ENCODE measurements around the gene DOK5.

DOK5 gene

DNA sequence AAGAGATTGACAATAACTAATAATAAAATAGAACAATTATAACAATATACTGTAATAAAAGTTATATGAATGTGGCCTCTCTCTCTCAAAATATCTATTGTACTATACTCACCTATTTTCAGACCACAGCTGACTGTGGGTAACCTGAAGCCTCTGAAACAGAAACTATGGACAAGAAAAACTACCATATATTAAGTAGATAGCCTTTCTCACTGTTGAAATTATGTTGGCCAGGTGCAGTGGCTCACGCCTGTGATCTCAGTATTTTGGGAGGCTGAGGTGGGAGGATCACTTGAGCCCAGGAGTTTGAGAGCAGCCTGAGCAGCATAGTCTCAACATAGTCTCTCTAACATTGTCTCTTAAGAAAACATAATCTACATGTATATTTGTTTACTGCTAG, 89.9 kb downstream of the DOK5 start:
- no peak for DNase-seq

GRCh38 chr20:54566031-54566688, 90.8 kb downstream of the DOK5 start:
- DNase-seq = no peak

- no peak for DNase-seq
These were observed 95.2 kb downstream of the DOK5 start for GRCh38 chr20:54570561-54570960.

GRCh38 chr20:54572665-54573435, 97.5 kb downstream of the DOK5 start:
- DNase-seq = no peak

DNA sequence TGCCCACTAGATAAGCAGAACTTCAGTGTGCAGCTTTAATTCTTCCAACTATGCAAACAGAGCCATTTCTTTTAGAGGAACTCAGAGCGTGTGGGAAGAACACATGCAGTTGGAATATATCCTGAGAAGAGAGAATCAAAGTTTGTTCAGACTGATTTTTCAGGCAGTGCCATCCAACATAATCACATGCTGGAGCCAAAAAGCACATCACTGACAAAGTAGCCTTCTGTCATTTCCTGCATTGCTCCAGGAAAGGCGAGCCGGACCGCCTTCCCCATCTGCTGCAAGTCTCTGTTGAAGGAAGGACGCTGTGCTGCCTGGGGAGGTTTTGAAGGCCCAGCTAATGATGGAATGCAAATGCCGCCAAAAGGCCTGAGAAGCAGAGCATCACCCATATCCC, 98.4 kb downstream of the DOK5 start:
- no peak for DNase-seq

DNA sequence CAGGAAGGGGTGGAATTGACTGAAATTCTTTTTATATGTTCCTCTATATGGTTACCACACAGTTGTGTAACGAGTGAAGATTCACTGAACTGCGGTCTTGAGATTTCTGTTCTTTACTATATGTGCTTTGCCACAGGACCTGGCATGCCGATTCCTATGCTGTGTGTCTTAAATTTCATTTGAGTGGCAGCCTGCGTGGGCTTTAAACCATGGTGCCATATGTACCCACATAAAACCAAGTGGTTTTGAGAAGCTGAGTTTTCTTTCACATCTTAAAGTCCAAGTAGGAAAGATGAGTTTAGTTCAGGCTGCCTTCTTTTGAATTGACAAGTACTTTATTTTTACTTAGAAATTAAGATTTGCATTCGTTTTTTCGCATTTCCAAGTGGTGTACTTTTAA, 101.1 kb downstream of the DOK5 start:
- no peak for DNase-seq

GRCh38 chr20:54577637-54578036, 102.2 kb downstream of the DOK5 start:
- DNase-seq = no peak

DNA sequence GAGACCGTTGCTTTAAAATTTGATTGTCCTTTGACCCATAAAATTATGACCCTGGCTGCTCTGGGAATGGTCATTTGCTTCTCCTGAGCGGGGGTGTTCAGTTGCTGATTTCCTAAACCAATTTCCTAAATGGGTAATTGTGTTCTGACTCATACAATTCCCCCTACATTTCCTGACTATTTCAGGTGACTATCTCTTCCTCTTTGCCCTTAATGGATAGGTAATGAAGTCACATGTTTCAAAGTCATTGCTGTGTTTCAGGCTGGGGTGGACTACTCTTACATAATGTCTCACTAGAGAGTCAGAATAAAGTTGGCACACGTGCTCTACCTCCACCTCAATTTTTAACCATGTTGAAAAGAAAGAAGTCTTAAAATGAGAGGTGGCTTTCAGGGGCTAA, 109.8 kb downstream of the DOK5 start:
- DNase-seq = no peak

DNA sequence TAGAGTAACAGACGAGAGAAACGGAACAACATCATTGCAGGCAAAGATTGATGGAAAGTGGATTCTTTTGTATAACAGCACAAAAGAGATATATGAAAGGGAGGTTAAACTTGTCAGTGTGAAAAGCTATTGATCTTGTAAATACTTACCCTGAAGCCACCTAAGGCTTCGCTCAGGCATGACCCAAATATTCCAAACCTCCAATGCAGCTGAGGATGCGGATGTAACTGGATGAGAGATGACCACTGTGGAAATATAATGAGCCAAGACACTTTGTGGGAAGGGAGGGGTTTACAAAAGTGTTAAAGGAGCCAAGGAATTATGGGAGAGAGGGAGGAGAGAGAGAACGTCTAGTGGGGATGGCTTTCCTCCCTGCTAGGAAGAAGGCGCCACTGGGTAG, 112.0 kb downstream of the DOK5 start:
- no peak for DNase-seq

DNA sequence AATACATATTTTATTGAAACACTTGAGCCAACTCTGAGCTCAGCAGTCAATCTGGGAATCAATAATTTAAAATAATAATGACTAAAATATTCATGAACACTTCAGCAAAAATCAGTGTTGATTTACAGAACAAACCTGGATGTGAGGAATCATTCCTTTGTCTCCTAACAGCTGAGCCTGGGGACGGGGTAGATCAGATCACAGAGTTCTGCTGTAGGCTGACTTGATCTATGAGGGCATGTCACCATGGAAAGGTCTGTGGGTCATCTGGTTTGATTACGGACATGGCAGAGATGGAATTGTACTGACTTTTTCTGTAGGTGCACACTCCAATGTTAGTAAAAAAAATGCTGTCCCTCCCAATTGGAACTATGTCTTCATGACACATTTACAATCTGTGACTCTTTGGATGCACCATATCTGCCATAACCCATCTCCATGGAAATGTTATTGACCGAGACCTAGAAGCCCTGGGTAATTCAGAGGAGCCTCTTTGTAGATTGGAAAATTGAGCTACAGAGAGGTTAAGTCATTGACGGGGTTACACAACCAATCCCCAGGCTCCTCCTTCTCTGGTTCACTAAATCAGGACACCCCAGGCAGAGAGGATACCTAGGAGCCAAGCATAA, 114.1 kb downstream of the DOK5 start:
- DNase-seq = no peak

DNA sequence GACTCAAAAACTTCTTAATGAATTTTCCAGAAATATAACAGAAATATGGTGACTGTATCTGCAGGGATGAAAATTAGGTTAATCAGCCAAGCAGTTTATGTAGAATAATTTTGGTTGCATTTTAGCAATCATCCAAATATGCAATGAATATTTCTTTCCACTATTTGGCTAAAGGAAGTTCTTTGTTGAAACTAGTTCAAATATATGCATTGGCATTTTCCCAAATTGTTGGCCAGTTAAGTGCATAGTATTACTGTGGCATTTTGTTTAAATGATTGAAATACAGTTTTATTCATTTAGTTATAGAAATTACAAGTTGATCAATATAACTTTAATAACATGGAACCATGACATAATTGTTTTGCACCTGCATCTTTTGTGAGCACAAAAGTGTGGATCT, 115.5 kb downstream of the DOK5 start:
- DNase-seq = no peak

GRCh38 chr20:54596651-54597050, 121.3 kb downstream of the DOK5 start:
- DNase-seq = no peak

DNA sequence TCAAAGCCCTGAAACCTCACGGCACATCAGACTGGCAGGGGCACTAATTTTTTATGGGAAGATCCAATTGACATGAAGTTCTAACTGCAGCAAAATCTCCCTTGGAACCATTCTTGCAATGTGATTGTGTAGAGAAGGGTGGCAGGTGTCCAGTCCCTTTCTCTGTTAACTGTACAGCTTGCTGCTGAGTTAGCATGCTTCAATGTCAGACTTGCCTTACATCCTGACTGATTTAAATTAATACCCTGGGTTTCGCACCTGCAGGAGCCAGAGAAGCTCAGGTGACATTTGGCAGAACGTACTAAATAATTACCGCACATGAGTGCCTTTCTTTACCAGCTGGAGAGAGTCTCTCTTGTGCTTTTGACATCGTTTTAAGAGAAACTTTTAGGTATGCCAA, 123.0 kb downstream of the DOK5 start:
- peak; percentile 85 for DNase-seq

GRCh38 chr20:54600634-54601033, 125.2 kb downstream of the DOK5 start:
- no peak for DNase-seq

DNA sequence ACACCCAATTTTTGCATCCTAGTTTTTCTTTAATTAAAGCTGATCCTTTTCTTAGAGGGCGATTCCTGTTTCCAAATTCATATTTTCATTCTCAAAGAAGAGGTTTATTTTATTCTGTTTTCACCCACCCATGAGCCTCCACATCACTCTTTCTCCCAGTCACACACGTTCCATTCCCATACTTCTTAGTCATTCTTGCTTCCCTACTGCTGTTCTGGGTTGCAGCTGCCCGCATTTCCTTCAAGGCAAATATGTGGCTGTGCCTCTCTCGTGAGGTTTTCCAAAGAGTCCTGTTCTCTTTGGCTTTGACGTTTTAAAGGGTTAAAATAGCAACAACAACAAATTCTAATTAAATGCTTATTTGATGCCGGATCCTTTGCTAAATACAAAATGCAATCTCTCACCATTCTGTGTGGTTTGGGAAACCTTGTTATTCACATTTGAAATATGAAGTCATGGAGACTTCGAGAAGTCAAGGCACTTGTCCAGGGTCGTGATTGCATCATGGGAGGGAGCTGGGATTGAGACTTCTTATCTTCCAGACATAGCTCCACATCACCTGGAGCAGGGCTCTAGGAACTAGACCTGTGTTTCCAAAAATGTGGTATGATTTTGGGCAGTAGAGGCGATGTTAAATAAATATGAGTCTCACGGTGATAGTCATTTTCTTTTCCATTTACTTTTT, 126.6 kb downstream of the DOK5 start:
- no peak for DNase-seq

GRCh38 chr20:54605319-54605718, 129.9 kb downstream of the DOK5 start:
- DNase-seq = no peak

DNA sequence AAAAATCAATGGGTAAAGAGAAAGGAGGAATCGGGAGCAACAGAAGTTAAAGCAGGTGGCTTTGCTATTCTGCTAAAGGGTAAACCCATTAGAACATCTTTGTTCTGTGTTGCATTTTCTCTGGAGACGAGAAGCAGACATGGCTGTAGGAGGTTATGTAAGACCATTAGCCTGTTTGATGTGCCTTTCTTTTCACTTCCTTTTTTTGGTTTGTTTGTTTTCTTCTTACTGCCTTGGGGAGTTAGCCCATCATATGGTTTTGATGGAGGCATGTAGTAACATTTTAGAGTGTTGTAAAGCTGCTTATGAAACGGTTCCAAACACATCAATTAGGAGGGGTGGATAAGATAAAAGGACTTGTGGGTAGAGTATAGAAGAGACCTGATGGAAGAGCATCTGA, 131.0 kb downstream of the DOK5 start:
- DNase-seq = no peak

- DNase-seq = no peak
These were observed 132.8 kb downstream of the DOK5 start for GRCh38 chr20:54608039-54608745.

GRCh38 chr20:54608943-54609342, 133.6 kb downstream of the DOK5 start:
- no peak for DNase-seq

DNA sequence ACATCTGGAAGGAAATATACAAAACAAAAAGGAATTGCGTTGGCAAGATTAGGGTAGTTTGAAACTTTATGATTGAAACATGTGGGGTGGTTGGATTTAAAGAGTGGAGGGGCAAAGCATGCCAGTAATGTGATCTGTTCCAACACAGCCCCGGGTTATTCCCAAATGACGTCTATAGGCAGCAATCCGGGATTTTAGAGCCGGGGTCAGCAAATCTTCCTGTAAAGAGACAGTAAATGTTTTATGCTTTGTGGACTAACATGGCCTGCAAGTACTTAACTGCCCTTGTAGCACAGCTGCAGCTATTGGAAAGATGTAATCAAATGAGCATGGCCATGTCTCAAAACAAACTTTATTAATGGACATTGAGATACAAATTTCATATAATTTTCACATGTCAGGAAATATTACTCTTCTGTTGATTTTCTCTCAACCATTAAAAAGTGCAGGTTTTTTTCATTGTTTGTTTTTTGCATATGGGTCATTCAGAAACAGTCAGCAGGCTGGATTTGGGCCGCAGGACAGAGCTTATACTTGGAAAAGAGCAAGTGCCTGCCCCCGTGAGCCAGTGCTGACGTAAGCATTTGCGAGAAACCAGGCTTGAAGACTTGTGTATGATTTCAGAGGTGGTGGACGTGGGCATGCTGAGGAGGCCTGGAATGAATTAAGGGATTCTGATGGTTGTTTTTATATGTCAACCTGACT, 136.5 kb downstream of the DOK5 start:
- DNase-seq = no peak

DNA sequence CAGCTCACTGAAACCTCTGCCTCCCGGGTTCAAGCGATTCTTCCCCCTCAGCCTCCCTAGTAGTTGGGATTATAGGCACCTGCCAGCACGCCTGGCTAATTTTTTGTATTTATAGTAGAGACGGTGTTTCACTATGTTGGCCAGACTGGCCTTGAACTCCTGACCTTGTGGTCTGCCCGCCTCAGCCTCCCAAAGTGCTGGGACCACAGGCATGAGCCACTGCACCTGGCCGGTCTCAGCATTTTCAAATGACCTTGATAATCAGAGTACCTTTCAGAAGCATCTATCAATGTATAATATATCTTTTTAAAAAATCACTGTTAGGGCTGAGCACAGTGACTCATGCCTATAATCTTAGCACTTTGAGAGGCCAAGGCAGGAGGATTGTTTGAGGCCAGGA, 143.0 kb downstream of the DOK5 start:
- no peak for DNase-seq

DNA sequence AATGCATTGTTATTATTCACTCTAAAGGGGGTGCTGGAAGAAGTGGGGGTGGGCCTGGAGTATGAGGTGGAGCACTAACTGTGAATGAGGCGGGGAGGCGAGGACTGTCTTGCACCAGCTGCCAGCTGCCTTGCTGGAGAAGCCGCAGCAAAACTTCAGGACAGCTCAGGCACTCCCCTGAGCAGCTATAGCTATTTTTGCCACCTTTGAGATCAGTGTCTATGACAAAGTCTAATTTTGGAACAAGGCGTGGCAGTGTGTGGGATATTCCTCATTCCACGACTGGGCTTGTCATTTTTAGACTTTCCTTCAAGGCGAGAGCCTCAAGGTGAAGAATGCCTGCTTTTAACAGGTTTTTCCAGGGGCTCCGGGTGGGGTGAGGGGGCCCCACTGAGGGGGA, 143.8 kb downstream of the DOK5 start:
- DNase-seq = no peak

All from NCI-H2171 (cell line).